Mesenchymal stem cell (in vitro differentiated cells and primary cell): ENCODE results near the gene ELAVL1.

Source experiments
- DNase-seq: peaks from one replicate; pipeline ENCODE4 v3.0.0-alpha.2; 2013
- H2AFZ ChIP-seq: one replicate; pipeline ENCODE4 v1.6.1; 2013; ENCODE audit warnings: low read depth, mild to moderate bottlenecking, control low read depth, inconsistent platforms, low read length, moderate library complexity
- H2AK5ac ChIP-seq: 2 replicates; pipeline ENCODE4 v1.6.1; 2013; ENCODE audit warnings: low read length, moderate library complexity, mild to moderate bottlenecking, inconsistent platforms; ENCODE audit not compliant: severe bottlenecking
- H2BK120ac ChIP-seq: one replicate; pipeline ENCODE4 v1.6.1; 2013; ENCODE audit warnings: low read depth, mild to moderate bottlenecking, inconsistent platforms, low read length, moderate library complexity
- H2BK12ac ChIP-seq, 2 experiments: one replicate each; pipeline ENCODE4 v1.6.1; 2013; ENCODE audit warnings: inconsistent platforms in 2 of 2, low read length in 2 of 2, mild to moderate bottlenecking in 2 of 2, moderate library complexity in 2 of 2, control low read depth in 1 of 2
- H2BK15ac ChIP-seq: one replicate; pipeline ENCODE4 v1.6.1; 2013; ENCODE audit warnings: mild to moderate bottlenecking, low read depth, inconsistent platforms; ENCODE audit not compliant: poor library complexity, severe bottlenecking
- H2BK5ac ChIP-seq: 2 replicates; pipeline ENCODE4 v1.6.1; 2013; ENCODE audit warnings: low read depth, mild to moderate bottlenecking, low read length, control low read depth, inconsistent platforms; ENCODE audit not compliant: poor library complexity, severe bottlenecking
- H3K14ac ChIP-seq, 2 experiments: one replicate each; pipeline ENCODE4 v1.6.1; 2013; ENCODE audit warnings: inconsistent platforms in 2 of 2, low read length in 2 of 2, control low read depth in 1 of 2, mild to moderate bottlenecking in 1 of 2, moderate library complexity in 1 of 2
- H3K18ac ChIP-seq, 2 experiments: one replicate each; pipeline ENCODE4 v1.6.1; 2013; ENCODE audit warnings: inconsistent platforms in 2 of 2, low read length in 2 of 2, control low read depth in 1 of 2, low read depth in 1 of 2, mild to moderate bottlenecking in 1 of 2
- H3K23ac ChIP-seq, 2 experiments: one replicate each; pipeline ENCODE4 v1.6.1; 2013; ENCODE audit warnings: inconsistent platforms in 2 of 2, low read length in 2 of 2, mild to moderate bottlenecking in 2 of 2, moderate library complexity in 2 of 2, control low read depth in 1 of 2
- H3K27ac ChIP-seq: 2 replicates; pipeline ENCODE4 v1.5.1; 2013; ENCODE audit warnings: mild to moderate bottlenecking, moderate library complexity, low read length, control low read depth, inconsistent platforms; ENCODE audit not compliant: poor library complexity, severe bottlenecking
- H3K27me3 ChIP-seq, 2 experiments: 2 replicates each; pipeline versions ENCODE4 v1.6.1 to v1.7.0; 2013; ENCODE audit warnings: low read length in 2 of 2, mild to moderate bottlenecking in 2 of 2, moderate library complexity in 2 of 2, control low read depth in 1 of 2, inconsistent platforms in 1 of 2; ENCODE audit not compliant: control insufficient read depth in 1 of 2, insufficient read depth in 1 of 2
- H3K36me3 ChIP-seq, 2 experiments: 2 replicates each; pipeline versions ENCODE4 v1.6.1 to v1.7.0; 2013; ENCODE audit warnings: low read length in 2 of 2, control low read depth in 1 of 2, inconsistent platforms in 1 of 2, low read depth in 1 of 2, mild to moderate bottlenecking in 1 of 2; ENCODE audit not compliant: insufficient read depth in 2 of 2, control insufficient read depth in 1 of 2
- H3K4ac ChIP-seq, 2 experiments: one replicate each; pipeline ENCODE4 v1.6.1; 2013; ENCODE audit warnings: inconsistent platforms in 2 of 2, low read length in 2 of 2, mild to moderate bottlenecking in 2 of 2, moderate library complexity in 2 of 2, control low read depth in 1 of 2, low read depth in 1 of 2
- H3K4me1 ChIP-seq: 2 replicates; pipeline ENCODE4 v1.6.1; 2013; ENCODE audit warnings: low read depth, low read length, control low read depth; ENCODE audit not compliant: control insufficient read depth, insufficient read depth
- H3K4me2 ChIP-seq: 2 replicates; pipeline ENCODE4 v1.6.1; 2013; ENCODE audit warnings: low read length, mild to moderate bottlenecking, inconsistent platforms; ENCODE audit not compliant: poor library complexity, severe bottlenecking
- H3K4me3 ChIP-seq, 2 experiments: 2 replicates each; pipeline versions ENCODE4 v1.5.1 to v1.7.0; 2013; ENCODE audit warnings: low read length in 2 of 2, mild to moderate bottlenecking in 2 of 2, control low read depth in 1 of 2, low read depth in 1 of 2; ENCODE audit not compliant: insufficient read depth in 1 of 2
- H3K79me1 ChIP-seq: replicated peaks from 2 replicates; pipeline ENCODE4 v1.6.1; 2013; ENCODE audit warnings: mild to moderate bottlenecking, control low read depth, low read length, inconsistent platforms; ENCODE audit not compliant: poor library complexity, severe bottlenecking
- H3K9ac ChIP-seq: 2 replicates; pipeline ENCODE4 v1.7.0; 2013; ENCODE audit warnings: mild to moderate bottlenecking, low read length, moderate library complexity
- H3K9me3 ChIP-seq: 2 replicates; pipeline ENCODE4 v1.7.0; 2013; ENCODE audit warnings: mild to moderate bottlenecking, low read length; ENCODE audit not compliant: control insufficient read depth
- H4K8ac ChIP-seq: one replicate; pipeline ENCODE4 v1.6.1; 2013; ENCODE audit warnings: inconsistent platforms, mild to moderate bottlenecking, low read length, moderate library complexity
- H4K91ac ChIP-seq: one replicate; pipeline ENCODE4 v1.6.1; 2013; ENCODE audit warnings: mild to moderate bottlenecking, low read length, inconsistent platforms
- WGBS: methylation state at CpG from one replicate; pipeline ENCODE4 v1.1.7; 2013; ENCODE audit warnings: mixed read lengths; 5-methylcytosine and 5-hydroxymethylcytosine counted together

Gene ELAVL1

GRCh38 chr19:8004001-8004400, 1.4 kb downstream of the ELAVL1 start:
- peak overlapping the region; percentile 88 for H3K9ac ChIP-seq

GRCh38 chr19:8001995-8002849, 3.2 kb downstream of the ELAVL1 start:
- H4K8ac ChIP-seq: no peak overlapping the region
- H3K9ac ChIP-seq: peak overlapping the region; percentile 78
- H3K36me3 ChIP-seq: peaks cover 0 to 11% of the 10 kb centered on the region in 2 experiments
- DNase-seq: peak; percentile 88
- peak overlapping the region in 1 of 2 experiments; percentile 86 for H3K14ac ChIP-seq
- no peak overlapping the region for H2BK120ac ChIP-seq
- peaks cover 5% of the 10 kb centered on the region for H3K79me1 ChIP-seq
- H2AK5ac ChIP-seq: no peak overlapping the region
- H3K27me3 ChIP-seq: no peaks in the 10 kb centered on the region
- no peaks in the 10 kb centered on the region for H3K9me3 ChIP-seq
- no peak overlapping the region for H4K91ac ChIP-seq
- no peak overlapping the region for H2AFZ ChIP-seq
- H3K27ac ChIP-seq: peak overlapping the region; percentile 25
- H3K18ac ChIP-seq: peak overlapping the region in 1 of 2 experiments; percentile 77
- H3K23ac ChIP-seq: peak overlapping the region in 1 of 2 experiments; percentile 63
- H3K4me2 ChIP-seq: peak overlapping the region; percentile 54
- H3K4me3 ChIP-seq: peak overlapping the region in 1 of 2 experiments; percentile 76
- 16% methylated on average over 27 of the region's 27 CpGs for WGBS
- H2BK15ac ChIP-seq: no peak overlapping the region
- peak overlapping the region in 1 of 2 experiments; percentile 37 for H2BK12ac ChIP-seq
- H2BK5ac ChIP-seq: no peak overlapping the region
- H3K4ac ChIP-seq: no peak overlapping the region
- H3K4me1 ChIP-seq: peaks cover 36% of the 10 kb centered on the region

More at GRCh38 chr19:8004001-8004400, 1.4 kb downstream of the ELAVL1 start:
- Histone ChIP-seq H3K4ac (peak overlapping the region in 1 of 2 experiments; percentile 12), H2BK120ac (no peak overlapping the region), H3K9me3 (no peaks in the 10 kb centered on the region), H4K8ac (no peak overlapping the region), H3K27me3 (no peaks in the 10 kb centered on the region), H3K36me3 (peaks cover 5 to 14% of the 10 kb centered on the region in 2 experiments), H2AK5ac (no peak overlapping the region), H3K4me3 (peak overlapping the region in 1 of 2 experiments; percentile 92), H2BK5ac (no peak overlapping the region), H3K27ac (no peak overlapping the region), H3K4me1 (peaks cover 25% of the 10 kb centered on the region), H2AFZ (no peak overlapping the region), H3K14ac (no peak overlapping the region), H2BK12ac (no peak overlapping the region), H3K23ac (no peak overlapping the region), H2BK15ac (no peak overlapping the region), H3K18ac (no peak overlapping the region), H4K91ac (no peak overlapping the region), H3K79me1 (peaks cover 5% of the 10 kb centered on the region), H3K4me2 (peak overlapping the region; percentile 83)
- 82% methylated on average over 6 of the region's 6 CpGs for WGBS
- no peak for DNase-seq

DNA sequence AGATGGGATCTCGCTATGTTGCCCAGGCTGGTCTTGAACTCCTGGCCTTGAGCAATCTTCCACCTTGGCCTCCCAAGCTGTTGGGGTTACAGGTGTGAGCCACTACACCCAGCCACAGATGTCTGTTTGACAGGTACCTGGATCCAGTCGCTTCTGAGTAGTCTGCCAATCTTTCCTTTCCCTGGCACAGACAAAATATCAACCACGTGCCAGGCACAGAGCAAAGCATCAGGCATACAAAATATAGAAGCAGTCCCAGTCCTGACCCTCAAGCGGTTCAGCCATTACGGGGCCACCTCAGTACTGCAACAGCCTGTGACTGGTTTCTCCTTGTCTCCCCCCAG, 3.8 kb downstream of the ELAVL1 start:
- H3K23ac ChIP-seq: no peak overlapping the region
- H3K18ac ChIP-seq: no peak overlapping the region
- no peak overlapping the region for H2BK120ac ChIP-seq
- WGBS: 97% methylated on average over 5 of the region's 5 CpGs
- no peak overlapping the region for H4K8ac ChIP-seq
- no peak overlapping the region for H2BK5ac ChIP-seq
- peak overlapping the region in 1 of 2 experiments; percentile 76 for H3K4me3 ChIP-seq
- peak overlapping the region in 1 of 2 experiments; percentile 3 for H3K14ac ChIP-seq
- no peaks in the 10 kb centered on the region for H3K27me3 ChIP-seq
- no peaks in the 10 kb centered on the region for H3K9me3 ChIP-seq
- no peak overlapping the region for H4K91ac ChIP-seq
- peak overlapping the region; percentile 78 for H3K9ac ChIP-seq
- peak overlapping the region; percentile 54 for H3K4me2 ChIP-seq
- no peak overlapping the region for H2BK15ac ChIP-seq
- no peak overlapping the region for H2AFZ ChIP-seq
- H2BK12ac ChIP-seq: no peak overlapping the region
- no peak overlapping the region for H3K4ac ChIP-seq
- no peak overlapping the region for H3K27ac ChIP-seq
- no peak for DNase-seq
- peaks cover 36% of the 10 kb centered on the region for H3K4me1 ChIP-seq
- H3K79me1 ChIP-seq: peaks cover 5% of the 10 kb centered on the region
- no peak overlapping the region for H2AK5ac ChIP-seq
- peaks cover 0 to 11% of the 10 kb centered on the region in 2 experiments for H3K36me3 ChIP-seq

- H3K79me1 ChIP-seq: peaks cover 1% of the 10 kb centered on the region
- H4K91ac ChIP-seq: no peak overlapping the region
- no peaks in the 10 kb centered on the region for H3K9me3 ChIP-seq
- no peak overlapping the region for H4K8ac ChIP-seq
- H2BK12ac ChIP-seq: no peak overlapping the region
- peaks cover 0 to 11% of the 10 kb centered on the region in 2 experiments for H3K36me3 ChIP-seq
- H3K4me3 ChIP-seq: no peak overlapping the region
- no peak overlapping the region for H2AFZ ChIP-seq
- WGBS: 97% methylated on average over 6 of the region's 6 CpGs
- DNase-seq: no peak
- H2BK120ac ChIP-seq: no peak overlapping the region
- H2BK5ac ChIP-seq: no peak overlapping the region
- H3K27me3 ChIP-seq: no peaks in the 10 kb centered on the region
- H2BK15ac ChIP-seq: no peak overlapping the region
- no peak overlapping the region for H3K18ac ChIP-seq
- peaks cover 35% of the 10 kb centered on the region for H3K4me1 ChIP-seq
- H3K27ac ChIP-seq: no peak overlapping the region
- no peak overlapping the region for H3K4me2 ChIP-seq
- no peak overlapping the region for H2AK5ac ChIP-seq
- no peak overlapping the region for H3K4ac ChIP-seq
- peak overlapping the region in 1 of 2 experiments; percentile 48 for H3K23ac ChIP-seq
- H3K9ac ChIP-seq: peak overlapping the region; percentile 78
- H3K14ac ChIP-seq: no peak overlapping the region
Measured at GRCh38 chr19:8000298-8001038, 5.0 kb downstream of the ELAVL1 start.
